Fibroblast of lung (primary cell): ENCODE measurements around the gene GHRHR. TPM values are rescaled to one million over a fixed set of nuclear protein-coding genes. Genes with fewer than 3 reads are reported as not detected.

ENCODE experiments used
- DNase-seq, 2 donors: peaks; one replicate each; pipeline versions ENCODE4 v3.0.0 to v3.0.0-alpha.2; 2010; ENCODE audit warnings: low read depth in 2 of 2
- H2AFZ ChIP-seq: 2 replicates; pipeline ENCODE4 v1.5.1; 2012; ENCODE audit warnings: low read length, control low read depth, inconsistent platforms
- H3K27ac ChIP-seq: 2 replicates; pipeline ENCODE4 v1.5.1; 2011; ENCODE audit warnings: low read length, control low read depth; ENCODE audit not compliant: insufficient read depth
- H3K27me3 ChIP-seq: 2 replicates; pipeline ENCODE4 v1.5.1; 2011; ENCODE audit warnings: mild to moderate bottlenecking, low read length; ENCODE audit not compliant: control insufficient read depth, insufficient read depth
- H3K36me3 ChIP-seq: 2 replicates; pipeline ENCODE4 v1.5.1; 2011; ENCODE audit warnings: low read length; ENCODE audit not compliant: control insufficient read depth, insufficient read depth
- H3K4me1 ChIP-seq: 2 replicates; pipeline ENCODE4 v1.5.1; 2011; ENCODE audit warnings: low read length; ENCODE audit not compliant: control insufficient read depth, insufficient read depth; ENCODE audit errors: extremely low read depth
- H3K4me2 ChIP-seq: 2 replicates; pipeline ENCODE4 v1.5.1; 2011; ENCODE audit warnings: low read length, control low read depth; ENCODE audit not compliant: insufficient read depth; ENCODE audit errors: extremely low read depth
- H3K4me3 ChIP-seq, 4 experiments: fragments of 200-600 bp in 1 of 4; sonication (generic) in 1 of 4; replicated peaks in 1 of 4; 2 replicates each; pipeline ENCODE4 v1.5.1; 2011 to 2016; ENCODE audit warnings: low read length in 4 of 4, low read depth in 3 of 4, mild to moderate bottlenecking in 3 of 4, control low read depth in 2 of 4, inconsistent platforms in 1 of 4, mixed read lengths in 1 of 4; ENCODE audit not compliant: insufficient read depth in 1 of 4; ENCODE audit errors: control extremely low read depth in 1 of 4
- H3K79me2 ChIP-seq: 2 replicates; pipeline ENCODE4 v1.5.1; 2012; ENCODE audit warnings: mild to moderate bottlenecking, low read length, inconsistent platforms; ENCODE audit not compliant: control insufficient read depth, insufficient read depth
- H3K9ac ChIP-seq: 2 replicates; pipeline ENCODE4 v1.5.1; 2011; ENCODE audit warnings: mild to moderate bottlenecking, low read length, control low read depth; ENCODE audit not compliant: insufficient read depth
- H3K9me3 ChIP-seq: 2 replicates; pipeline ENCODE4 v1.5.1; 2012; ENCODE audit warnings: low read depth, low read length; ENCODE audit not compliant: control insufficient read depth, insufficient read depth
- H4K20me1 ChIP-seq: 2 replicates; pipeline ENCODE4 v1.5.1; 2011; ENCODE audit warnings: low read length; ENCODE audit not compliant: control insufficient read depth, insufficient read depth; ENCODE audit errors: extremely low read depth
- EZH2 ChIP-seq: IDR thresholded peaks from 2 replicates; pipeline ENCODE4 v1.5.1; 2012; ENCODE audit warnings: low read length, control low read depth, mild to moderate bottlenecking; ENCODE audit errors: missing control alignments
- polyA plus RNA-seq, 2 donors: library from polyadenylated mRNA; depleted of rRNA in 1 of 2; stranded (reverse) in 1 of 2; unstranded in 1 of 2; fragments of >200 nt; gene quantifications; 2 replicates each; pipeline ENCODE4 v1.2.1, GENCODE V29; 2011 to 2012; ENCODE audit warnings: missing spikeins in 1 of 2
- total RNA-seq: library from RNA; depleted of rRNA; stranded (reverse); fragments of >200 nt; gene quantifications from 2 replicates; pipeline ENCODE4 v1.2.1, GENCODE V29; 2014
- TF ChIP-seq, protein P1 (sequence below), 2 donors: IDR thresholded peaks in 1 of 2; conservative IDR thresholded peaks in 1 of 2; 1 replicate in 1 of 2; 2 replicates in 1 of 2; pipeline ENCODE4 v1.5.1; 2011 to 2012; ENCODE audit warnings: low read length in 2 of 2, control low read depth in 1 of 2, inconsistent platforms in 1 of 2, low read depth in 1 of 2, mild to moderate bottlenecking in 1 of 2

GHRHR gene
- total and polyA plus RNA-seq, 2 donors (not counting 1 experiment from before 2014, with no cell fraction given): not detected

DNA sequence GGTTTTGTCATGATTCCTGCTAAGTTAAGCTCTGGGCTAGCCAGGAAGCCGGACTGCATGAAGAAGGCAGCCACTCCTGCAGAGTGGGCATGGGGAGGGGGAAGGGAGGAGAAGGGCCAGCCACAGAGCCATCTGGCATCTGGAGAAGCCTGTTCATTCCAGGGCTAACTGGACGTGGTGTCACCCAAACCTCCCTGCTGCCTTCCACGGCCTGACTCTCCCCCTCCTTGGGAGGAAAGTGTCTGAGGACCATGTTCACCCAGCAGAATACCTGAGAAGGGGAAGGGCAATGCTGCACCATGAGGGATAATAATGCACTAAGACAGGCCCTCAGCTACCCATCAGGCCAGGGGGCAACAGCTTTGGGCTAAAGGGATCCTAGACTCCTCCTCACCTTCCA lies 36.7 kb upstream of the GHRHR start:
- no peak for TF ChIP-seq EZH2
- TF ChIP-seq, protein P1, sequence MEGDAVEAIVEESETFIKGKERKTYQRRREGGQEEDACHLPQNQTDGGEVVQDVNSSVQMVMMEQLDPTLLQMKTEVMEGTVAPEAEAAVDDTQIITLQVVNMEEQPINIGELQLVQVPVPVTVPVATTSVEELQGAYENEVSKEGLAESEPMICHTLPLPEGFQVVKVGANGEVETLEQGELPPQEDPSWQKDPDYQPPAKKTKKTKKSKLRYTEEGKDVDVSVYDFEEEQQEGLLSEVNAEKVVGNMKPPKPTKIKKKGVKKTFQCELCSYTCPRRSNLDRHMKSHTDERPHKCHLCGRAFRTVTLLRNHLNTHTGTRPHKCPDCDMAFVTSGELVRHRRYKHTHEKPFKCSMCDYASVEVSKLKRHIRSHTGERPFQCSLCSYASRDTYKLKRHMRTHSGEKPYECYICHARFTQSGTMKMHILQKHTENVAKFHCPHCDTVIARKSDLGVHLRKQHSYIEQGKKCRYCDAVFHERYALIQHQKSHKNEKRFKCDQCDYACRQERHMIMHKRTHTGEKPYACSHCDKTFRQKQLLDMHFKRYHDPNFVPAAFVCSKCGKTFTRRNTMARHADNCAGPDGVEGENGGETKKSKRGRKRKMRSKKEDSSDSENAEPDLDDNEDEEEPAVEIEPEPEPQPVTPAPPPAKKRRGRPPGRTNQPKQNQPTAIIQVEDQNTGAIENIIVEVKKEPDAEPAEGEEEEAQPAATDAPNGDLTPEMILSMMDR (conservative IDR thresholded peaks at IDR 0.05 in 1 of 2, IDR thresholded peaks at IDR 0.05 in 1 of 2; ENCODE audit: low read depth in 1 of 2, low read length in 2 of 2): no peak
- DNase-seq: no peak
- H4K20me1 ChIP-seq: no peaks in the 10 kb centered on the region
- H2AFZ ChIP-seq: no peak overlapping the region
- no peaks in the 10 kb centered on the region for H3K36me3 ChIP-seq
- H3K4me3 ChIP-seq: no peak overlapping the region
- H3K4me1 ChIP-seq: peaks cover 4% of the 10 kb centered on the region
- H3K79me2 ChIP-seq: no peaks in the 10 kb centered on the region
- H3K9me3 ChIP-seq: no peaks in the 10 kb centered on the region
- H3K27ac ChIP-seq: no peak overlapping the region
- H3K4me2 ChIP-seq: no peak overlapping the region
- H3K27me3 ChIP-seq: no peaks in the 10 kb centered on the region
- H3K9ac ChIP-seq: no peak overlapping the region

GRCh38 chr7:30927559-30927958 lies 36.2 kb upstream of the GHRHR start:
- no peak overlapping the region for H3K9ac ChIP-seq
- no peaks in the 10 kb centered on the region for H3K36me3 ChIP-seq
- no peak overlapping the region for H2AFZ ChIP-seq
- no peak overlapping the region for H3K4me3 ChIP-seq
- peaks cover 4% of the 10 kb centered on the region for H3K4me1 ChIP-seq
- no peaks in the 10 kb centered on the region for H3K9me3 ChIP-seq
- TF ChIP-seq, protein P1 (conservative IDR thresholded peaks at IDR 0.05 in 1 of 2, IDR thresholded peaks at IDR 0.05 in 1 of 2; ENCODE audit: low read depth in 1 of 2, low read length in 2 of 2): no peak
- no peak for TF ChIP-seq EZH2
- H3K4me2 ChIP-seq: no peak overlapping the region
- no peak for DNase-seq
- H3K79me2 ChIP-seq: no peaks in the 10 kb centered on the region
- no peaks in the 10 kb centered on the region for H3K27me3 ChIP-seq
- H4K20me1 ChIP-seq: no peaks in the 10 kb centered on the region
- no peak overlapping the region for H3K27ac ChIP-seq

GRCh38 chr7:30928254-30928872 lies 35.4 kb upstream of the GHRHR start:
- no peak for DNase-seq
- Histone ChIP-seq H3K79me2 (no peaks in the 10 kb centered on the region), H3K27ac (no peak overlapping the region), H3K9ac (no peak overlapping the region), H4K20me1 (no peaks in the 10 kb centered on the region), H3K4me2 (no peak overlapping the region), H2AFZ (no peak overlapping the region), H3K36me3 (no peaks in the 10 kb centered on the region), H3K27me3 (no peaks in the 10 kb centered on the region), H3K4me1 (peaks cover 4% of the 10 kb centered on the region), H3K4me3 (no peak overlapping the region), H3K9me3 (no peaks in the 10 kb centered on the region)
- TF ChIP-seq EZH2: no peak
- TF ChIP-seq, protein P1 (conservative IDR thresholded peaks at IDR 0.05 in 1 of 2, IDR thresholded peaks at IDR 0.05 in 1 of 2; ENCODE audit: low read depth in 1 of 2, low read length in 2 of 2): no peak
